Transverse colon (tissue), 4 donors: ENCODE measurements around the gene NAA80. TPM values are rescaled to one million over a fixed set of nuclear protein-coding genes. Genes with fewer than 3 reads are reported as not detected.

Experiments
- DNase-seq: peaks from one replicate; pipeline ENCODE4 v3.0.0-alpha.2; 2019
- H3K27ac ChIP-seq, 4 donors: fragments of 200-600 bp; sonication (generic); 2 replicates each; pipeline ENCODE4 v1.5.1; 2016 to 2018; ENCODE audit warnings: inconsistent platforms in 4 of 4
- H3K27me3 ChIP-seq: fragments of 200-600 bp; sonication (generic); 2 replicates; pipeline ENCODE4 v1.5.1; 2017; ENCODE audit warnings: inconsistent platforms
- H3K36me3 ChIP-seq, 4 donors: fragments of 200-600 bp; sonication (generic); 2 replicates each; pipeline ENCODE4 v1.5.1; 2017 to 2019; ENCODE audit warnings: inconsistent platforms in 4 of 4
- H3K4me1 ChIP-seq, 4 donors: fragments of 200-600 bp; sonication (generic); 2 replicates each; pipeline ENCODE4 v1.5.1; 2017 to 2020; ENCODE audit warnings: inconsistent platforms in 4 of 4
- H3K4me3 ChIP-seq, 4 donors: fragments of 200-600 bp; sonication (generic); 1 replicate in 1 of 4; 2 replicates in 3 of 4; pipeline versions ENCODE4 v1.5.1 to v1.6.1; 2017 to 2019; ENCODE audit warnings: inconsistent platforms in 4 of 4
- H3K9me3 ChIP-seq, 2 donors: fragments of 200-600 bp; sonication (generic); 2 replicates each; pipeline ENCODE4 v1.5.1; 2017 to 2019; ENCODE audit warnings: inconsistent platforms in 2 of 2
- CTCF ChIP-seq, 5 experiments: fragments of 200-600 bp in 3 of 5; fragments of 450-650 bp in 2 of 5; sonication (generic) in 3 of 5; IDR thresholded peaks; 1 replicate in 2 of 5; 2 replicates in 3 of 5; pipeline ENCODE4 v1.5.1; 2016 to 2017; ENCODE audit warnings: antibody characterized with exemption in 5 of 5, inconsistent platforms in 3 of 5, mild to moderate bottlenecking in 2 of 5, moderate library complexity in 1 of 5
- EP300 ChIP-seq: sonication (generic); formaldehyde crosslinking; IDR thresholded peaks from one replicate; pipeline ENCODE4 v1.6.1; 2017; ENCODE audit warnings: antibody characterized with exemption, low read depth
- POLR2A ChIP-seq: fragments of 450-650 bp; IDR thresholded peaks from one replicate; pipeline ENCODE4 v1.6.1; 2016; ENCODE audit warnings: antibody characterized with exemption, mild to moderate bottlenecking, moderate library complexity
- POLR2AphosphoS5 ChIP-seq, 3 donors: sonication (generic); formaldehyde crosslinking; IDR thresholded peaks; one replicate each; pipeline ENCODE4 v1.6.1; 2016; ENCODE audit warnings: antibody characterized with exemption in 3 of 3
- WGBS, 2 donors: methylation state at CpG; one replicate each; pipeline ENCODE4 v1.1.5; 2018; ENCODE audit warnings: low coverage in 1 of 2; 5-methylcytosine and 5-hydroxymethylcytosine counted together
- in situ Hi-C, 4 donors: fragments of 200-750 bp; cut with MboI; loops; one replicate each; pipeline versions ENCODE4 v1.15.0 to v1.15.1; 2017; ENCODE audit warnings: low sequenced_read_pairs in 3 of 4, low pct_ligation_motif_present in 1 of 4, low pct_unique_long_range_greater_than_20kb in 1 of 4
- intact Hi-C: fragments of 100-400 bp; cut with DNase I; formaldehyde crosslinking; loops from one replicate; pipeline ENCODE4 v1.15.1; 2023; ENCODE audit warnings: low total_unique reads
- total RNA-seq, 4 donors: library from RNA; depleted of rRNA; stranded (reverse); fragments of >200 nt; gene quantifications; one replicate each; pipeline ENCODE4 v1.1.0, GENCODE V29; 2016

The NAA80 gene
- total RNA-seq, 4 donors from 2014 or later = 5.2 to 13.0 (median 7.8) TPM

GRCh38 chr3:50294089-50294488 lies 5.1 kb downstream of the NAA80 start:
- 81 to 100% methylated on average over 1 to 4 of the region's 4 CpGs for WGBS, 2 donors
- Histone ChIP-seq H3K27ac (no peak overlapping the region), H3K4me1 (peaks cover 21 to 36% (median 27%) of the 10 kb centered on the region in 4 donors), H3K4me3 (no peak overlapping the region), H3K27me3 (no peaks in the 10 kb centered on the region), H3K36me3 (peaks cover 0 to 3% (median 0%) of the 10 kb centered on the region in 4 donors), H3K9me3 (no peaks in the 10 kb centered on the region)
- in situ Hi-C loops = no loop called here
- TF ChIP-seq EP300 (no peak), CTCF (IDR thresholded peaks at IDR 0.05) (no peak), POLR2AphosphoS5 (IDR thresholded peaks at IDR 0.05) (no peak), POLR2A (no peak)
- no peak for DNase-seq
- intact Hi-C loops = no loop called here

DNA sequence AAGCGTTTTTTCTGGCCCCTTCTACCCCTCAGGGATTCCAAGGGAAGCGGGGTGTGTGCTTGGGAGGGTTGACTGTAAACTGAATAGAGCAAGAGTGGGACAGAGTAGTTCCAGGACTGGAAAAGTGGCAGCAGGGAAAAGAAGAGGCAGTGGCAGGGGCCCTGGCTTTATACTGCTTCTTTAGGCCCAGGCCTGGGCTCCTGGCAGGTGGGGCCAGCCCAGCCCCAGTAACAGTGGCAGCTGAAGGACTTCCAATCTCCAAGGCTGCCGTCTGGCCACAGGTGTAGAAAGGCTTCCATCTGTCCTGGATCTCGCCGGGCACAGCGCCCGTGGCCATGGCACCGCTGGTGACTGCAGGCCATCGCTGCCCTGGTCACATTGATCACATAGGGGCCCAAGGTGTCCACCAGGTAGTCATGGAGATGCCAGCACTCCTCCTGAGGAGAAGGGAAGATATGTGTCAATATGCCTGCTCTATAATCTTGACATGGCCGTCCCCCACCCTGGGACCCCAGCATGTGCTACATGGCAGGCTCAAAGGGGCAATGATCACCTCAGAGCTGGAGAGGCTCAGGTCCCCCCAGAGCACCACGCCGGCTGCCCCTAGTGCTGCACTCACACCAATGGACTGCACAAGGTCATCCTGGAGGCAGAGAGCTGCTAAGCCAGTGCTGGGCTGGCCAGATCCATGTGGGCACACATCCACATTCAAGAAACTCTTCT lies 6.0 kb downstream of the NAA80 start:
- no peaks in the 10 kb centered on the region for H3K27me3 ChIP-seq
- H3K36me3 ChIP-seq = peaks cover 0 to 8% (median under 1%) of the 10 kb centered on the region in 4 donors
- no peaks in the 10 kb centered on the region for H3K9me3 ChIP-seq
- H3K4me1 ChIP-seq = peaks cover 16 to 28% (median 20%) of the 10 kb centered on the region in 4 donors
- no peak for TF ChIP-seq CTCF (IDR thresholded peaks at IDR 0.05)
- no peak for DNase-seq
- intact Hi-C loops (no loop called here), in situ Hi-C loops (no loop called here)
- peak overlapping the region in 1 of 4 donors; percentile 97 for H3K4me3 ChIP-seq
- peak overlapping the region; percentile 83 to 92 (median 88) for H3K27ac ChIP-seq
- 79% methylated on average over 12 of the region's 12 CpGs; no CpG with 5 or more reads in 1 of the 2 donors for WGBS, 2 donors

GRCh38 chr3:50292159-50293078 lies 6.8 kb downstream of the NAA80 start, which contains the start of gene IFRD2:
Gene IFRD2, minus strand, starts transcription at chr3:50292429. Its CDS starts 155 bp downstream, at chr3:50292274.
- Histone ChIP-seq H3K36me3 (peaks cover 0 to 11% (median 5%) of the 10 kb centered on the region in 4 donors), H3K27ac (peak within 1 kb of the TSS; percentile 83 to 92 (median 88)), H3K9me3 (no peaks in the 10 kb centered on the region), H3K4me3 (peak within 1 kb of the TSS; percentile 55 to 97 (median 86)), H3K27me3 (no peaks in the 10 kb centered on the region), H3K4me1 (peaks cover 13 to 25% (median 18%) of the 10 kb centered on the region in 4 donors)
- intact Hi-C loops = no loop called here
- TF ChIP-seq POLR2AphosphoS5 (IDR thresholded peaks at IDR 0.05) (peak; percentile 70 to 90 (median 86)), CTCF (IDR thresholded peaks at IDR 0.05) (peak in 1 of 5 experiments; percentile 19), EP300 (no peak), POLR2A (peak; percentile 75)
- 2% methylated on average over 55 of the region's 67 CpGs; no CpG with 5 or more reads in 1 of the 2 donors for WGBS, 2 donors
- in situ Hi-C loops = no loop called here
- peak; percentile 97 for DNase-seq

DNA sequence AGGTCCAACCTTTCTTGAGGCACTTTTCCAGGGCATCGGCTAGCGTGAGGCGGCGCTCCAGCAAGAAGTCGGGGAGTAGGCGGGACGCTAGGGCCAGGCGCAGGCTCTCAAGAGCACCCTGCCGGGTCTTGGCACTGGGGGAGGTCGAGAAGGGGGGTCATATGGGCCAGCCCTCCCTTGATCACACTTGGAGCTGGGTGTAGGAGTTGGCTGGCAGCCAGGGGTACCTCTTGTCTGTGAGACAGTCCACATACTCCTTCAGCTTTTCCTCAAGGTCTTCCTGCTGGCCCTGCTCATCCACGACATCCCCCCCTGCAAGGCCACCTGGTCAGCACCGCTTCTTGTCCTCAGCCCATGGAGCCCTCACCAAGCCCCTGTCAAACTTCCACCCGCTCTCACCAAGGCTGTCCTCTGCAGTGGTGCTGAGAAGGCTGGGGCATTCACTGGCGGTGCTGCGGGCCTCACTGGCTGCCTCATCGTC lies 9.0 kb downstream of the NAA80 start:
- Histone ChIP-seq H3K27ac (peak overlapping the region in 3 of 4 donors; percentile 6 to 13 (median 8)), H3K36me3 (peaks cover 0 to 11% (median 6%) of the 10 kb centered on the region in 4 donors), H3K4me1 (peaks cover 13 to 25% (median 18%) of the 10 kb centered on the region in 4 donors), H3K27me3 (no peaks in the 10 kb centered on the region), H3K9me3 (no peaks in the 10 kb centered on the region), H3K4me3 (no peak overlapping the region)
- no peak for DNase-seq
- in situ Hi-C loops (no loop called here), intact Hi-C loops (no loop called here)
- 91% methylated on average over 16 of the region's 16 CpGs; no CpG with 5 or more reads in 1 of the 2 donors for WGBS, 2 donors
- TF ChIP-seq CTCF (IDR thresholded peaks at IDR 0.05) (no peak), POLR2A (no peak), POLR2AphosphoS5 (IDR thresholded peaks at IDR 0.05) (no peak), EP300 (no peak)
